ENCODE measurements around the gene GALNTL6.
"Not testable (repeated sequence)": the region's sequence is repeated elsewhere in the genome, so short reads cannot be mapped to it uniquely, and the experiment has no call there.

The GALNTL6 gene

GRCh38 chr4:172688534-172688933 is 875.3 kb downstream of the GALNTL6 start:
- DNase-seq, result no peak

- no peak for DNase-seq
Observed at GRCh38 chr4:172691552-172691951, 878.3 kb downstream of the GALNTL6 start.

- DNase-seq, result no peak
Observed at GRCh38 chr4:172692701-172693100, 879.5 kb downstream of the GALNTL6 start.

- no peak for DNase-seq
Observed at GRCh38 chr4:172698256-172698655, 885.1 kb downstream of the GALNTL6 start.

GRCh38 chr4:172705565-172705964 is 892.4 kb downstream of the GALNTL6 start:
- DNase-seq, result no peak

GRCh38 chr4:172706000-172706399 is 892.8 kb downstream of the GALNTL6 start:
- DNase-seq, result no peak

- no peak for DNase-seq
Observed at GRCh38 chr4:172707622-172708021, 894.4 kb downstream of the GALNTL6 start.

- no peak for DNase-seq
Observed at GRCh38 chr4:172708184-172708583, 895.0 kb downstream of the GALNTL6 start.

GRCh38 chr4:172709376-172709775 is 896.2 kb downstream of the GALNTL6 start:
- DNase-seq, result no peak

GRCh38 chr4:172716291-172716690 is 903.1 kb downstream of the GALNTL6 start:
- DNase-seq, result no peak

GRCh38 chr4:172721659-172722058 is 908.5 kb downstream of the GALNTL6 start:
- DNase-seq, result no peak

GRCh38 chr4:172725581-172725980 is 912.4 kb downstream of the GALNTL6 start:
- no peak for DNase-seq

- no peak for DNase-seq
Observed at GRCh38 chr4:172726001-172726423, 912.8 kb downstream of the GALNTL6 start.

- no peak for DNase-seq
Observed at GRCh38 chr4:172727631-172728030, 914.4 kb downstream of the GALNTL6 start.

- DNase-seq, result not testable (repeated sequence)
Observed at GRCh38 chr4:172733645-172734044, 920.4 kb downstream of the GALNTL6 start.

- no peak for DNase-seq
Observed at GRCh38 chr4:172734555-172734954, 921.4 kb downstream of the GALNTL6 start.

- DNase-seq, result no peak
Observed at GRCh38 chr4:172736046-172736445, 922.8 kb downstream of the GALNTL6 start.

GRCh38 chr4:172740434-172740833 is 927.2 kb downstream of the GALNTL6 start:
- no peak for DNase-seq

GRCh38 chr4:172750910-172751309 is 937.7 kb downstream of the GALNTL6 start:
- no peak for DNase-seq

- DNase-seq, result no peak
Observed at GRCh38 chr4:172751550-172751949, 938.3 kb downstream of the GALNTL6 start.

GRCh38 chr4:172758586-172759340 is 945.6 kb downstream of the GALNTL6 start:
- no peak for DNase-seq

- no peak for DNase-seq
Observed at GRCh38 chr4:172760512-172760911, 947.3 kb downstream of the GALNTL6 start.

GRCh38 chr4:172762895-172763294 is 949.7 kb downstream of the GALNTL6 start:
- no peak for DNase-seq

- no peak for DNase-seq
Observed at GRCh38 chr4:172770787-172771186, 957.6 kb downstream of the GALNTL6 start.

GRCh38 chr4:172772781-172773180 is 959.6 kb downstream of the GALNTL6 start:
- no peak for DNase-seq
